ENCODE data around the gene AK2.

AK2 gene

DNA sequence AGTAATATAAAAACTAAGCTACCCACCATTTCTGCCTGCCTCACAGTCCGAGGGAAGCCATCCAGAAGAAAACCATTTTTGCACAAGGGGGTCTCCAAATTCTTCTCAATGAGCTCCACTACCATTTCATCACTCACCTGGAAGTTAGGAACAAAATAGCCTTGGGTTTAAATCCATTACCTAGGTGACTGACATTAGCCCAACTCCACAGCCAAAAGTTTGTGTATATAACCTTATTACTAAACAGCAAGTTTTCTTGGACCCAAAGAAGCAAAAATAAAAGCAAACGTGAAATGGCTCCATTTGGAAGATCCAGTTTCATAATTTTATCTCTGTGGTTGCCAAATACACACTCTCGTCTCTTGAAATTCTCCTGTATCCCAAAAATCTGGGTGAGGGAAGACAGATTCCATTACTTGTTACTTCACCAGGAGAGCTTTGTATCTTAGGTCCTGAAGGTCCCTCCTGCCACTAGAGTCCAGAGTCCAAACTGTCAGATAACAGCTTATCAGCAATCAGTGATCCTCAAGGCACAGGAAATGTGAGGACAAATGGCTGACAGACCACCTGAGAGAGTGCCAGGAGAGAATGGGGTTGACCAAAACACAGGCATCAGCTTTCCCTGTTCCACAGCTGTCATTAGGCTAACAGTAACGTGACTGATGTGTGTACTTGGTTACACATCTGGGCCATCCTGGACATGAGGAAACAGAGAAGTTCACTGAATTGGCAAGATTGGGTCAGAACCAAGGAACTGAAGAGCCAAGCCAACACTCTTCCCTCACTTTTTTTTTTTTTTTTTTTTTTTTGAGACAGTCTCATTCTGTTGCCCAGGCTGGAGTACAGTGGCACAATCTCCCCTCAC, 14.9 kb downstream of the AK2 start:
- no peak for ATAC-seq

DNA sequence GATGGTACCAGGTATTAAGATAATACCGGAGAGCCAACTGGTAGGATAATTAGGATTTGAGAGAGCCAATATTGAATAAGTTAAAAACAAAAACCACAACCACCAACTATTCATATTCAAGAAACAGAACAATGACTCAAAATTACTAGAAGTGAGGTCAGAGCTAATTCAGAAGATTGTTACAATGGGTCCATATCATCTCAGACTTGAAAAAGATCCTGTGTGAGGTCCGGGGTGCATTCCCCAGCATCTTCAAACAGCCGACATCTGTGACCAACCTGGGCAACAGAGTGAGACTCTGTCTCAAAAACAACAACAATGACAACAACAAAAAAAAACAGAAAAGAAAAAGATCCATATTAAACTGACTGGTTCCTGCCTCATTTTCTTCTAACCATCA, 18.6 kb downstream of the AK2 start:
- ATAC-seq = peak; percentile 91 to 93

DNA sequence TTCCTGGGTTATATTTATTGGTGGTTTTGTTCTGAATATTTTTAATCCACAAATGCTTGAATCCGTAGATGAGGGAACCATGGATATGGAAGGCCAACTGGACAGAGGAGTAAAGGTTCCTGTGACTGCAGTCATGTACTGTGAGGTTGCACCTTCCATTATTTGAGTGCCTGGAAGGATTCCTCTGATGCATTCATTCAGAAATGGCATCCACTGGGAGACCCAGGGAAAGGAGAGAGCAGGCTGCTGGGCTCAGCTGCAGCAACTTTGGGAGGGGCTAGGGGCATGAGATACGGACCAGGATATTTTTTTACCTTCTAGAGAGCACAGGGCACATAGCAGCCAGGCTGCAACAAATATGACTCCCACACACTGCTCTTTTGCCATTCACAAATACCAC, 19.5 kb downstream of the AK2 start:
- ATAC-seq = no peak

GRCh38 chr1:33015216-33015615, 21.5 kb downstream of the AK2 start:
- no peak for ATAC-seq

- ATAC-seq = no peak
Observed at GRCh38 chr1:33014464-33015163, 22.1 kb downstream of the AK2 start.

- ATAC-seq = no peak
Observed at GRCh38 chr1:33013791-33014190, 22.9 kb downstream of the AK2 start.

GRCh38 chr1:33012165-33012564, 24.5 kb downstream of the AK2 start:
- no peak for ATAC-seq

DNA sequence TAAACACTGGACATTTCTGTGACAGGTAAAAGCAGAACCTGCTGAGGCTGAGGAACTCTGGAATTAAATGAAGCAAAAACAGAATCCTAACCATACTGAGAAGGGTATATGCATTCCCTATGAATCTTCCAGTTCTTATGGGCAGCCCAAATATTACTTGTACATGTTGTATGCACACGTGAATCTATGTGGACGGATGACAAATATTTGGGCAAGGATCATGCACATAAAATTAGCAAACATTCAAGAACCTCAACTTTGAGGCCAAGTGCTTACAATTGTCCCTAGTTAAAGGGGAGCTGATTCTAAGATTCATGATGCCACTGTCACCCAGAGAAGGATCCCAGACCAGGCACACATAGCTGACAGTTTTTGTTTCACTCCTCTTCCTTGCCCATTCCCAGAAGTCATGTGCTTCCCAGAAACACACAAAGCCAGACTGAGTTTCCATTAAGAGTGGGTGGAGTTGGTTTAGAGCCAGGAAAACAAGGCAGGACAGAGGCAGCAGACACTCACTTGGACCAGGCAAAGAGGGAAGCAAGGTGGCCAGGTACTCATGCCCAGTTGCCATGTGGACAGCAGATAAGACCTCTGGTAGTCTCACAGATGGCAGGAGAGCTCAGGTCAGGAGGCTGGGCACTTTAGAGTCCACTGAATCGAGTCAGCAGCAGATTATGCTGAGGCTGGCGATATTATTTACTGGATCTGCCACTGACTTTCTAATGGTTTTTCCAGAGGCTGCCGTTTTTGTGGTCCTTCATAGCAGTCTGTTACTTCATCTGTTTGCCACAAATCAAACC, 25.6 kb downstream of the AK2 start:
- no peak for ATAC-seq

- no peak for ATAC-seq
Observed at GRCh38 chr1:33009561-33009960, 27.1 kb downstream of the AK2 start.

- no peak for ATAC-seq
Observed at GRCh38 chr1:33008051-33008914, 28.4 kb downstream of the AK2 start.

GRCh38 chr1:33007190-33008050, 29.3 kb downstream of the AK2 start:
- peak in 1 of 2 donors; percentile 44 for ATAC-seq

DNA sequence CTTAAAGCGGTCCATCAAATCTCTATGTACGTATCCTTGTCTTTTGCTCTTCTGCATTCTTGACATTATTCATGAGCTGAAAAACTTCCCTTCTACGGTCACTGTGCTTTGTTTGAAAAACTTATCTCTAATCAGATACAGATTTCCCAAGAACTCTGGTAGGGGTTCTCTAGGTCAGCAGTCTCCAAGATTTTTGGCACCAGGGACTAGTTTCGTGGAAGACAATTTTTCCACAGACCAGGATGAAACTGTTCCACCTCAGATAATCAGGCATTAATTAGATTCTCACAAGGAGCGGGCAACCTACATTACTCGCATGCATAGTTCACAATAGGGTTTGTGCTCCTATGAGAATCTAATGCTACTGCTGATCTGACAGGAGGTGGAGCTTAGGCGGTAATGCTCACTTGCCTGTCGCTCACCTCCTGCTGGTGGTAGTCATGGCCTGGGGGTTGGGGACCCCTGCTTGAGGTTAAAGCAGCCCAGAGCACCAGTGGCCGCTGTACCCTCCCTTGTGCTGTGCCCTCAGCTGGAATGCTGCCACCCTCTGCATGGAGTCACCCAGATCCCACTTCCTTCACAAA, 30.8 kb downstream of the AK2 start:
- no peak for ATAC-seq

- ATAC-seq = no peak
Observed at GRCh38 chr1:33005117-33005837, 31.4 kb downstream of the AK2 start.

GRCh38 chr1:33004613-33005012, 32.1 kb downstream of the AK2 start:
- peak; percentile 75 to 77 for ATAC-seq

DNA sequence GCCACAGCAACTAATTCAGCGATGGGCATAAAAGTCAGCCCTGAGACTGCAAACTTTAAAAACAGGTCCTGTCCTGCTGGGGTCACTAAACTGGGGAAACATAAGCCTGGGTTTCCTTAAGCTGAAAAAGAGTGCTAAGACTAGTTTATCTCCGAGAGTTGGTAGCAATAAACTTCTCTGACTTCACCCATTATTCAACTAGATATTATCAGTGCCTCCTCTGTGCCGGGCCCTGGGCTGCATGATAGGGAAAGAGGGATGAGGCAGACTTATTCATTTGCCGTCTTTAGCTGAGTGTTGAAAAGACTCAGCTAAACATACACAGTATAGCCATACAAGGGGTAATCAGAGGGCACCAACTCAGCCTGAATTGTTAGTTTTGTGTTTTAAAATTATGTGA, 33.0 kb downstream of the AK2 start:
- ATAC-seq = no peak

GRCh38 chr1:33002006-33002405, 34.7 kb downstream of the AK2 start:
- ATAC-seq = no peak

DNA sequence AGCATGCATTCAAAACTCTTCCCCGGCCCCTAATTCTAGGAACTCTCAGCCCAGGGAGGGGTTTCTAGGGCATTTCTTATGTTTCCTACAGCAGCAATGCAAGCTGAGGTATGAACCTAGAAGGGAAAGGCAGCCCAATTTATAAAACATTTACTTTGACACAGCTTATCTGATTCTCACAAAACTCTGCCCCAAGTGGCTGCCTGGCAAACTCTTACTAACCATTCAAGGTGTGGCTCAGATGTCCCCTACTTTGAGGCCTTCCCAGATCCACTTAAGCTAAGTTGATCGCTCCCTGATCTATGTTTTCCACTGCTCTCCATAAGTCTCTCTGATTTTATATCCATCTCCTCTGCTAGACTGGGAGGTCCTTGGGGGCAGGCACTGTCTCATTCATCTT, 35.4 kb downstream of the AK2 start:
- ATAC-seq = no peak

DNA sequence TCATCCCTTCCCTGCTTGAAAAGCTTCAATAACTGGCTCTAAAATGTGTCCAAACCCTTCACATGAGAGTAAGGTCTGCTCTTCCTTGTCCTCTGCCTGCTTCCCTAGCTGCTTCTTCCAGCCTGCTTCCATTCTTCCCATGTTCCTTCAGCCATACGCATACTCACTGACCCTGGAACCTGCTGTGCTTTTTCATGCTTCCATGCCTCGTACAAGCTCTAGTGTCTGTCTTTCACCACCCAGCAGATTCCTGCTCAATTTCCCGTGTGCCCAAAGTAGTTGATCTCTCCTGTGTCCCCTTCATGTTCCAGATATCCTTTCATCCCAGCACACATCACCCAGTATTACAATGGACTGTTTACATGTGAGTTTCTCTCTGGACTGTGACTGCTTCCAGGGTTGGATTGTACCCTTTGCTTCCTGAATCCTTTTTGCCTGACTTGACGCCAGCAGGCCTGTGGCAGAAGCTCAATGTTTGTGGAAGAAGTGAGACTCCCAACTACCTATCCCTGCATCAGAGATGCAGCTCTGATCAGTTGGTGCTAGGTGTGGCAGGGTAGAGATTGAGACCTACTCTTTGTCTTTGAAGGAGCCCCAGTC, 36.2 kb downstream of the AK2 start:
- no peak for ATAC-seq

GRCh38 chr1:32998997-32999396, 37.7 kb downstream of the AK2 start:
- ATAC-seq = no peak

DNA sequence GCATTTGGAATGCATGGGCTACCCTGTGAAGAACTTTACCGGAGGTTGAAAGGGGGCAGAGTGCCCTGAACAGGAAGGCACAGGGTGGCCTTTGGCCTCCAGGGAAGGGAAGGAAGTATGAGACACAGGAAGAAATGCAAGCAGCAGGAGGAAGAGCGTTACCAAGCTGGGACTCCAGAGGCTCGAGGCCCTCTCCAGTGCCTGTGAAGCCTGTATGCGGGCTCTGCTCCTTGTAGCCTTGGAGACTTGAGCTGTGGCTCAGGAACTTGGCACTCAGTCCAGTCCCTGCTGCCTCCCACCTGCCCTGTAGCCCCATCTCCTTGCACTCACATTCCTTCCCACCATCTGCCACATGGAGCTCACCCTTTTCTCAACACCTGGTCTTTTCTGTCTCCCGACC, 38.6 kb downstream of the AK2 start:
- ATAC-seq = no peak

All from activated CD4-positive, CD25-positive, alpha-beta regulatory T cell treated with anti-CD3 and anti-CD28 coated beads, Interleukin-2, amount 50 U/mL, for 24 hours (primary cell).